ENCODE data around the gene NR3C1.

- TF ChIP-seq CTCF (IDR thresholded peaks at IDR 0.05; ENCODE audit: low read depth, low read length, poor library complexity, severe bottlenecking): no peak
- TF ChIP-seq EZH2phosphoT487 (IDR thresholded peaks at IDR 0.05; ENCODE audit: borderline replicate concordance, low read length): no peak
Observed at GRCh38 chr5:143340891-143341685, 62.4 kb downstream of the NR3C1 start.
